HK-2 (cell line): ENCODE measurements around the gene ITIH5.

Experiments used
- DNase-seq: peaks from one replicate; pipeline ENCODE4 v3.0.0-alpha.2; 2018; ENCODE audit not compliant: unreplicated experiment

The ITIH5 gene

DNA sequence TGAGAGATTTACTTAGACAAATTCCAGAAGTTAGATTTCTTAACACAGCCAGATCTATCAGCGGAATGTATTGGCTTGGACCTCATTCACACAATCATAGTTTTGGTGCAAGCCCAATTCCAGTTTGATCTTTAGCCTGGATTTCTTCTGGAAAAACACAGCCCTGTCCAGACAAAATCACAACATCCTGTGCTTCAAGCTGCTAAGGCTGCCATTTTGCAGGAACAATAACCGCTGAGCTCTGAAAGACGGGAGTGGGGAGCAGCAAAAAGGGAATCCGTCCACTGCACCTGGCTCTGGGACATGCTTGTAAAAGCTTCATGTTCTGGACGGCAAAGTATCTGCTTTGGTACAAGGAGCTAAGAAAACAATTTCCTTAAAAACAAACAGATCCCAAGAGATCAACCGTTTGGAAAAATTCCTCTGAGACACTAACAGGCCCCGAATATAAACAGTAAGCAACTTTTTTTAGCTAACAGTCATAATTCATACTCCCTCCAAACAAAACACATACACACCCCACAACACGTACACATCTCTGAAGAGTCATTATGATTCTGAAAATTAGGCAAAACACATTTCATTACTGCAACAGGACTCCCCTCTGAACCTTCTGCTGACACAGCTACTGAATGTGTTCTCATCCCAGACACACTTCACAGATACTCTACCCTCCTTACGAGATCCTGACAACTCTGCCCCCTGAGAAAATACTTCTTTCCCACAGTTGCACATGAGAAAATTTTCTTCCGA, 32.4 kb downstream of the ITIH5 start:
- DNase-seq = no peak

DNA sequence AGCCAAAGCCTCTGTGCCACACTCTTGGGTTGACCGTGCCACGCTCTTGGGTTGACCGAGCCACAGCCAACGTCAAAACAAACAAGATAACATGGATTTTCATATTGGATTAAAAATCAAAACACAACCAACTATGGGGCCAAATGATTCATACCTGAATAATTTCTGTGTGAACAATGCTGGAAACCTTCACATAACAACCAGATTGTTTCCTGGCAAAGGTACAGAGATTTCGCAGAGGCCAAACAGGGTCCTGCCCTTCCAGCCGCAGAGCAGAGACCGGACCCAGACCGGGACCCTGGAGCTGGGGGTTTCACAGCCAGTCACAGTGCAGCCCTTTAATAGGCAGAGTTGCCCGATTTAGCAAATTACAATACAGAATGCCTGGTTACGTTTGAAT, 40.5 kb downstream of the ITIH5 start:
- DNase-seq = no peak

DNA sequence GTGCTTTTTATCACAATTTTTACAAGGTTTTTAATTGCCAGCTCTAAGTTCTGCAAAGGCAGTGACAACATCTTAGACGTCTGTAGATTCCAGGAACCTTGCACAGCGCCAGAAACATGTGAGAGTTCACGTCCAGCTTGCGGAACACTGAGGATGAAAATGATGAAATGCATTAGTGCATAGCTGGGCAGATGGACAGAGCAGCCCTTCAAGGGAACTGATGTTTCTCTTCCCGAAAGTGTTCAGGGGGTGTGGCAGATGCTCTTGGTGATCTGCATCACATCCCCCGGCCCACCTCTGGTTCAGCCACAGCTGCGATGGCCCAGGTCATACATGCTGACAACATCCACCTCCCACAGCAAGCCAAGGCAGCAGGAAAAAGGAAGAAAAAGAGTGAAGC, 40.9 kb downstream of the ITIH5 start:
- no peak for DNase-seq

DNA sequence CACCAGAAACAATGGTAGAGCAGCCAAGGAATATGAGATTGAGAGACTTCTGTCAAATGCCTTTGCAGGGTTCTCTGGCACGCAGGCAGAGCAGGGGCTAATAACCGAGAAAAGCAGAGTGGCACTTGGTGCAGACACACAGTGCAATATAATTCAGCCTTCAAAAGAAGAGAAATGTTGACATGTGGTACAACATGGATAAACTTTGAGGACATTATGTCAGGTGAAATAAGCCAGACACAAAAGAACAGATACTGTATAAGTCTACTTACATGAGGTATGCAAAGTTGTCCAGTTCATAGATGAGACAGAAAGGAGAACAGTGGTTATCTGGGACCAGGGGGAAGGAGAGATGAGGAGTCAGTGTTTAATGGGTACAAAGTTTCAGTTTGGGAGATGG, 41.8 kb downstream of the ITIH5 start:
- no peak for DNase-seq

DNA sequence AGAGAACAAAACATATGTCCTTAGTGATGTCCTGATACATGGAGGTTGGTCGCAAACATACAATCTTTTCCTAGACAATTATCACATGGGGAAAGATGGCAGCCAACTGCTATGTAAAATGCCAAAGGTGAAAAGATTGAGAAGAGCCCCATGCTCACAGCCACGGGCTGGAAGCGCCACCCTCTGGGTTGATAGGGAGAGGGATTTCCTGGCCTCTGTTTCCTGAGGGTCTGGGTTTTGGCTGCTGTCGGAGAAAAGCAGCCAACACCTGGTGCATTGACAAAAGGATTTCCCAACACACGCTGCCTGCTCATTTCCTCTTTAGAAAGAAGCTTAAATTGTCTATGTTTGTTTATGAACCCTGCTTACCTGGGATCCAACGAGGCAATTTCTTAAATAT, 43.8 kb downstream of the ITIH5 start:
- no peak for DNase-seq

DNA sequence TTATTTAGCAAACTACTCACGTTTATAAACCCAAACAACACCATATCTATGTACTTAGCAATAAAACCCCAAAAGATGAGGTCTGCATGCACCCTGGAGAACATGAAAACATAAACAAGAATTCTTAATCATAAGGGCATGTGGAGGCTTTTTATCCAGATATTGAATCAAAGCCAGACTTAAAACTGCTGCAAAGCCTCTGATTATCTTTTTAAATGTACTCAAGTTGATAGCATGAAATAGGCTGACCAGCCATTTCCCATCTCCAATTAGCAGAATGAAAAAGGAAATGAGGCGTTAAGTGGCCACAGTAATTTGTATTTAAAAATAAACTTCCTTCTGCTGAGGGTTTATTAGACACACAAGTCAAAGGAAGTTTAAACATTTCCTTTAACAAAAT, 48.3 kb downstream of the ITIH5 start:
- no peak for DNase-seq

DNA sequence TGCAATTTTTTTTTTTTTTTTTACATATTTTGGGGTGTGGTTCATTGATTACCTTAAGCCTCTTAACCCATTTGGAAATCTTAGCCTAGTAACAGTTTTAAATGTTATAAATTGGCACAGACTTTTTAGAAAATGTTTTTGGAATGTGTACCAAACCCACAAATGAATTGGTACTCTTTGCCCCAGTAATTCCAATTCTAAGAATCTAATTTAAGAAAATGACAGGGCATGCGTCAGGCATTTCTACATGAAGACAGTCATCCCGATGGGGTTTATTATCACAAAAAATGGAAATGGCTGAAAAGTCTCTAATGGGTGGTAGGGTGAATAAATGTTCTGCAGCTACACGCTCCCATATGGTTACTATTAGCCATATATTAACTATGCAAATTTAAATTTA, 54.9 kb downstream of the ITIH5 start:
- DNase-seq = no peak

DNA sequence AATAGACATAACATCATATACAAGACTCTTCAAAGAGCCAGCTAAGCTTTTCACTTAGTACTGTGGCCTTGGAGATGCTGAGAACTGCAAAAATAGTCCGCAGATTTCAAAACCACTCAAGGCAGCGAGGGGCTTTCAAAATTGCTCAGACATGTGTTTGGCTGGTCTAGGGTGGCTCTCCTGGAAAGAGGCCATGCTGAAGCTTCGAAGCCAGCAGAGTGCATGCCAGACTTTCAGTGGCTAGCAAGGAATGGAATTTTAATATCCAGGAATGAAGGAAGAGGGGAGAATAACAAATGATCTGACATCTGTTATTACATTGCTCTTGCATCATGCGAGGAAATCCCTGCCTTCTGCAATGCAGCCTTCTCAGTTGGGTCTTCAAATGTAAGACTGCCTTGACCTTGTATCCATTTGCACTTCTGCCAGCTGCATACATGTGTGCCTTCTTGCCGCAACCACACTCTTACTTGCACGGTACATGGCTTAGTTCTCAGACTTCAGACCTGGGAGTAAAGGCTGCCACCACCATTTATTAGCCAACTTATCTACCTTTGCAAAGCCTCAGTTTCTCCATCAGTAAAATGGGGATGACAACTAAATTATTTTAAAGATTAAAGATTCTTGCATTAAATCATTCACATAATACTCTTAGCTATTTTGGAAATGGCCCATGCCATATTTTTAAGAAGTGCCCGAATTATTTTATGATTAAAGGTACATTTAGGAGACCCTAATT, 55.9 kb downstream of the ITIH5 start:
- DNase-seq = no peak

DNA sequence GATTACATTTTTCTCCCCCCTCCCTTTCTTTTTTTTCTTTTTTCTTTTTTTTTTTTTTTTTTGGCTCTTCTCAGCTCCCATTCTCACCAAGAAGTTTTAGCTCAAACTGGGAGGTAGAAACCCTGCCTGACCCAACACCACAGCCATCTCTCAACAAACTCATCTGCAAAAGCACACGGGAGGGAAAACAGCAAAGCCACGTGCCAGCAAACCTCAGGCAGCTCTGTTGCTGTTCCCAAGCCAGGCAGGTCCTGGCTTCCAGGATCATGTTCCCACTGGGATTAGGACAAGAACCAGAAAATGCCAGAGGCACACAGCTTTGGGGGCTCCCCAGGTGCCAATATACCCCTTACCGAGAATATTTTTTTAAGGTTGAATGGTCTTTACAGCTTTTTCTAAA, 56.7 kb downstream of the ITIH5 start:
- DNase-seq = no peak

DNA sequence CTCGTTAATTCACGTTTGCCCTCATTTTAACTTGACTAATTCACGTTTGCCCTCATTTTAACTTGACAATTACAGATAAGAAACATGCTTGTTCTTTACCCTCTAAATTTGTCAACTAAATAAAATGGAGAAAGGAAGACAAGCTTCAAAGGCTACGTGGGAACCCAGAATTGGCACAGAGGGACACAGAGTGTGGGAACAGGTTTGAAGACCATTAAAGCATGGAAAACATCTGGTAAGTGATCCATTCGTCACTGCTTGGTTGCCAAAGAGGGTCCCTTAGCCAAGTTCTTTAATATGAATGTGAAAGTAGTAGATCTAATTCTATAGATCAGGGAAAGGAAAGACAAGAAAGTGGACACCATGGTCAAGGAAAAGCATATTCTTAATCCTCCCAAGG, 57.2 kb downstream of the ITIH5 start:
- no peak for DNase-seq

DNA sequence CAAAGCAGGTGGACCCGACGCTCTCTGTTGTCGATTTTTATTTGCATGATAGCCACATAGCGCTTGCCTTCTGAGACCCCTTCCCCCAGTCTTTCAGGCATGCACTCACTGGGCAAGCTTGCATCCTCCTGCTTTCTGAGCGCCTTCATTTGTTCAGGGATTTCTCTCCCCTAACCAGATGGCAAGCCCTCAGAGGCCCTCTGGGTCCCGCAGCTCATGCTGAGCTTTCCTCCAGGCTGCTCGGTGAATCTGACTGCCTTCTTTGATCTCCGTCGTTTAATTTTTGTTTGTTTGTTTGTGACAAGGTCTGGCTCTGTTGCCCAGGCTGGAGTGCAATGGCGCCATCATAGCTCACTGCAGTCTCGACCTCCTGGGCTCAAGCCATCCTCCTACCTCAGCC, 58.8 kb downstream of the ITIH5 start:
- no peak for DNase-seq

DNA sequence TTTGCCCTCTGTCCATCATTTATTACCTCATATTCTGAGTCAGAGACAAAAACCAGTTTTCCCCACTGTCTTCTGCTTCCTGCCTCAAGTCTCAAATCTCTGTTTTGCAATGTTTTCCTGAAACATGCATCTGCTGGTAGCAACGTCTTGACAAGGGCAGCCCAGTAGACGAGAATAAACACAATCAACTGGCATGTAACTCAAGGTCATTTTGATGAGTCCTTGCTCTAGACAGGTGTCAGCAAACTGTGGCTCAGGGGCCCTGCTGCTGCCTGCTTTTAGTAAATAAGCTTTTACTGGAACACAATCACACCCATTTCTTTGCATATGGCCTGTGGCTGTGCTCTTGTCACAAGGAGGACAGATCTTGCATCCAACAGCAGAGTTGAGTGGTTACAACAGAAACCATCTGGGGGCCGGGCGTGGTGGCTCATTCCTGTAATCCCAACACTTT, 59.8 kb downstream of the ITIH5 start:
- no peak for DNase-seq

DNA sequence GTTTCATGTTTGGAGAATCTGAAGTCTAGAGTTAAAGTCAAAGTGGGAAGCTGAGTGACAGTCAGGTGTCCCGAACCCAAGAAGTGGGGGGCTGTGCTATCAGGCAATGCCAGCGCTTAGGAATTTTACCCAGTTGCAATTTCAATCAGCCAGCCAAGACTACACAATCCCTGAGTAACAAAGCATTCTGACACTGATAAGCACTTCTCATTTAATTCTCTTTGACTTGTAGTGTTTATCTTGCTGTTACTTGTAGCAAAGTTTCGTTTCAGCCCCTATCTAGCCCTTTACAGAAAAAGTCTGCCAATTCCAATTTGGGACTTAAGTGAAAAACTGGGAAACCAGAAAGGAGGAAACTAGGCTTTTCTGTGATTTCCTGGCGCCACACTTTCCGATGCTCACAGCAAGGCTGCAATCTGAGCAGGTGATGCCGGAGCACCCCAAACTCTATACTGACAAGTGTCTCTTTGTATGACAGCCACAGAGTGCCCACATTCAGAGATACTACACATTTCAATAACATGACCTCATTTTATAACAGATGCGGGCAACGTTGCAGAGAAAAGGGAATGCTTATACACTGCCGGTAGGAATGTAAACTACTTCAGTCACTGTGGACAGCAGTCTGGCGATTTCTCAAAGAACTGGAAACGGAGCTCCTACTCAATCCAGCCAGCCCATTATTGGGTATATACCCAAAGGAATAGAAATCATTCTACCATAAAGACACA, 61.0 kb downstream of the ITIH5 start:
- DNase-seq = no peak

DNA sequence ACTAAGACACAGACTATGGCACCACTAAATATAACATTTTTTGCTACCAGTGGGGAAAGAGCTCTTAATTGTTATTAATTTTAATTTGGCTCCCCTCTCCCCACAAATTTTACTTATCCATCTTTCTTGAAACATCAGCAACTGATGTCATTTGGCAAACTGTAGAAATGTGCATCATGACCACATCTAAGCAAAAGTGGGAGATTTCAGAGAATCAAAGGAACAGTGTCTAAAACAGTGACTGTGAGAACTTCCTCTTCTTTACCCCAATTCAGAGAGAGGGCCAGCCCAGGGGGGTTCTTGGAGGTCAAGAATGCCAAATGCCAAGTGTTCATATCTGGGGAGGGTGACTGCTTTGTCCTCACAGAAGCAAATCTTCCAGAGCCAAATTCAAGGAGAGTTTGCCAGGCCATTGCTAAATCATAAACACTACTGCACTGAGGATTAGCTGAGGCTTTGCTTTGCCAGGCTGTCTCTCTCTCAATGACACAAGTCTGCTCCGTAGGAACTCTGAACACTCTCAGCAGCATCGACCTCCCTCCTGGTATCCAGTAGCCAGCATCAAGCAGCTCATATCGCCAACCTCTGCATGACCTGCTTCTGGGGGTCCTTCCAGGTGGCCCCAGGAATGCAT, 65.6 kb downstream of the ITIH5 start:
- no peak for DNase-seq

DNA sequence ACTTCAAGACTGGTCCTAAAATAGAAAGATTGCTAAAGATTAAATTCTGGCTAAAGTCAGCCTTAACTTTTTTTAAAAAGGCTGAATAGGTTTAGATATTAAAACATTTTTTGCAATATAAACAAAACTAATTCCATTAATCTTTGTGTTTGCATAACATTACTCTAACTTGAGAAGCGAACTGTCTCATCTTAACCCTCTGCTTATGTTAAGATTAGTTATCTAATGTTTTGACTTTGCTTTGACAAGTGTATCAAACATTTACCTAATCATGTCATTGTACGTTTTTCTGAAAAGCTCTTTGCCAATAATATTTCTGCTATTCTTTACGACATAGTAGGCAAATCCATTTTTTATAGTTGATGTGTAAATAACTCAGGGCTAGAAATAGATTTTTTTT, 68.0 kb downstream of the ITIH5 start:
- DNase-seq = no peak

DNA sequence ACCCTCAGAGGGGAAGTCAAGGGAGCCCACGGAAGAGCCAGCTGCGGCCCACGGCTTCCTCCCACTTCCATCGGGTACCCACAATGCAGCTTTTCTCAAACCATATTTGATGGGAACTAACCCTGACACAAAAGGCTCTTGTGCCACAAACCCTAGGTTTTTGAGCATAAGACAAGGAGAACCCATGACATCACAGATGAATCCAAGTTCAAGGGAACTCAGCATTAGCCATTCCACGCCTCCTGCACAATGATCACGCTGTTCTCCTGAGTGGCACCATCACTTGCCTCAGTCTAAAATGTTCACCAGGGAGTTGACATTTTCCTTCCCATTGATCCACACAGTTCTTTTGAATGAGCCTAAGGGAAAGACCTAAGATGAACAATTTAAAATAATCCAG, 70.4 kb downstream of the ITIH5 start:
- DNase-seq = no peak

- DNase-seq = no peak
Measured at GRCh38 chr10:7593905-7594304, 72.9 kb downstream of the ITIH5 start.

DNA sequence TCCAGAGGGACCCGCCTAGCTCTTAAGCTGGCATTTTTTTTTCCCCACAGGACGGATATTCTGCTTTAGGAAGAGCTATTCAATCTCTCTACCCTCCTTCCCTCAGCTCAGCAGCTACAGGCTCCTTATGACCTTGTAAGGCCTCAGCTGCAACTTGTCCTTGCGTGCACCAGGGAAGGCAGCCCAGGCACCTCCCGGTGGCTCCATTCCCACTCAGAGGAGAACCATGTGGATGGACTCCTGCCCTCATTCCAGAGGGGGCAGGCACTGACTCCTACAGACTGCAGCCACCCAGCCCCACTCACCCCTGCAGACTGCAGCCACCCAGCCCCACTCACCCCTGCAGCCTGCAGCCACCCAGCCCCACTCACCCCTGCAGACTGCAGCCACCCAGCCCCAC, 73.7 kb downstream of the ITIH5 start:
- DNase-seq = no peak

- no peak for DNase-seq
Measured at GRCh38 chr10:7592627-7593026, 74.1 kb downstream of the ITIH5 start.

DNA sequence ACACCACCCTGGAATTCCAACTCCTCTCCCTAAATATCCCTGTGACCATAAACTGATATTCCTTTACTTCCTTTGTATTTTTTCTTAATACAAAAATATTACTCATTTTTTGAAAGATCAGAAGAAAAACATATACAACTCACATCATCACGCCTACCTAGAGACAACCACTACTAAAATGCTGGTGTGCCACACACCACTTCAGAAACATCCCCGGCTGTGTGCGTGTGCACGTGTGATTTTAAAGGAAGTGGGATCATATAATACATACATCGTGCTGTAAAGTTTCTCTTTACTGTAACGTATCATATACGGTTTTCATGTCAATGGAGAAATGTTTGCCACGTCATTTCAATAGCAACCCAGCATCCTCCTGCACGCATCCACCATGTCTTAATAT, 76.5 kb downstream of the ITIH5 start:
- no peak for DNase-seq

DNA sequence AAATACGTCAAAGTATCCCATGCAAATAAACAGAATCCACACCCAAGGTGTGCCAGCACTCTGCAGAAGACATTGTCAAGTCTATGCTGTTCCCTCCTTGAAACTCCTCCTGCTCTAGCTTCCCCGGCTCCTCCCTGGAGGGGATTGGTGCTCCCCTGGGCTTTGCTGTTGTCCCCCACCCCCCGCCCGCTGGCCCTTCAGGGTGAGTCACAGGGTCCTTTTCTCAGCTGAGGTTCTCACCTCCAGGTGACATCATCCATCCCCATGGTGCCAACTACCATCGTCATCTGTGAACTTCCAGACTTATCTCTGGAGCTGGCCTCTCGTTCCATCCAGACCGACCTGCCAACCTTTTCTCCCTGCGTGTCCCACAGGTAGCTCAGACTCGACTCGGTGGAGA, 77.0 kb downstream of the ITIH5 start:
- no peak for DNase-seq

DNA sequence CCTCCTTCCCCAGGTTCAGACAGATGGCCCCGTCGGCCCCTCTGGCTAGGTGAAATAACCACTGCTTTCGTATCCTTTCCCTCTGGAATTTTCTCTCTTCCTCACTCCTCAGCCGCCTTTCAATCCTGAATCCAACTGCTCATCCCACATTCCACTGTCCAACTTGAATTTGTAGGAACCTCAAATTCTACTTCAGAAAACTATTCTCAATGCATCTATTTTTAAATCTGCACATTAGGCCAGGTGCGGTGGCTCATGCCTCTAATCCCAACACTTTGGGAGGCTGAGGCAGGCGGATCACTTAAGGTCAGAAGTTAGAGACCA, 78.9 kb downstream of the ITIH5 start:
- no peak for DNase-seq
